Mammary epithelial cell (primary cell): ENCODE data around the gene CCNO.

Experiments
- EZH2 ChIP-seq: IDR thresholded peaks from 2 replicates; pipeline ENCODE4 v1.6.1; 2012; ENCODE audit warnings: low read length, inconsistent platforms, borderline replicate concordance
- TF ChIP-seq, protein P1 (sequence below), 2 donors: IDR thresholded peaks in 1 of 2; conservative IDR thresholded peaks in 1 of 2; 2 replicates each; pipeline ENCODE4 v1.5.1; 2011 to 2012; ENCODE audit warnings: inconsistent platforms in 2 of 2, low read length in 2 of 2, mild to moderate bottlenecking in 2 of 2, control low read depth in 1 of 2, low read depth in 1 of 2; ENCODE audit not compliant: insufficient read depth in 1 of 2; ENCODE audit errors: extremely low read depth in 1 of 2

DNA sequence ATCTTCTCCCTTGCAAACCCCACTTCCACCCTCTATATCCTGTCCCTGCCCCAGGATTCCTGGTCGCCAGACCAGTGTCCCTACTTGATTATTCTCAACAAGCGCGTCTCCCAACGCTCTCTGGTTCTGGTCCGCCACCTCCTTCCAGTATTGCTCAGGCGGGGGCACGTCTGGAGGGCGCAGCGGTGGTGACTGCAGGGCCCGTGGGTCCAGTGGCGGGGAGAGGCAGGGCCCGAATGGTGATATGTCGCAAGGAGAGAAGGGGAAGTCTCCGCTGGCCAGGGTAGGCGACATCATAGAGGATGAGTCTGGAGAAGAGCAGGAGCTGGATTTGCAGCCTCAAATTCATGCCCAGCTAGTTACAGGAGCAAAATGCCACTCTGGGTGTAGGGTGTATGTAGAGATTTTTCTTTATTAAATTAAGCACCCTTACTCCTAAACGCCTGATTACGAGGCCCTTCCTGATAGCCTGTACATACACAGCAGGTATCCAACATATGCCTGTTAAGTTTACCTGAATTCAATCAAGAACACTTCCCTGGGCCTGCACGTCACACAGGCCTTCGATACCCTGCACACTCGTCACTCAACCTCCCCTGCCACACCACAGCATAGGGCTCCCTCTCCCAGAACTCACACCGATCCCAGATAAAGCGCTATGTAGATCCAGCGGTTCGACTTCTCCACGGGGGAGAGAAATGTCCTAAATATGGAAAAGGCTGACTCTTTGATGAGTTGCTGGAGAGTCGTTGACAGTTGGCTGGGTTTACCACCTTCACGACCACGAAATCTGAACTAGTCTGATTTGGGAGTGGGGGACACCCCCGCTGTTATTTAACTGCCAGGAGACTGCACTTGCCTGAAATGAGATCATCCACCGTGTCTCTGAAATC lies 11.1 kb downstream of the CCNO start:
- TF ChIP-seq, protein P1, sequence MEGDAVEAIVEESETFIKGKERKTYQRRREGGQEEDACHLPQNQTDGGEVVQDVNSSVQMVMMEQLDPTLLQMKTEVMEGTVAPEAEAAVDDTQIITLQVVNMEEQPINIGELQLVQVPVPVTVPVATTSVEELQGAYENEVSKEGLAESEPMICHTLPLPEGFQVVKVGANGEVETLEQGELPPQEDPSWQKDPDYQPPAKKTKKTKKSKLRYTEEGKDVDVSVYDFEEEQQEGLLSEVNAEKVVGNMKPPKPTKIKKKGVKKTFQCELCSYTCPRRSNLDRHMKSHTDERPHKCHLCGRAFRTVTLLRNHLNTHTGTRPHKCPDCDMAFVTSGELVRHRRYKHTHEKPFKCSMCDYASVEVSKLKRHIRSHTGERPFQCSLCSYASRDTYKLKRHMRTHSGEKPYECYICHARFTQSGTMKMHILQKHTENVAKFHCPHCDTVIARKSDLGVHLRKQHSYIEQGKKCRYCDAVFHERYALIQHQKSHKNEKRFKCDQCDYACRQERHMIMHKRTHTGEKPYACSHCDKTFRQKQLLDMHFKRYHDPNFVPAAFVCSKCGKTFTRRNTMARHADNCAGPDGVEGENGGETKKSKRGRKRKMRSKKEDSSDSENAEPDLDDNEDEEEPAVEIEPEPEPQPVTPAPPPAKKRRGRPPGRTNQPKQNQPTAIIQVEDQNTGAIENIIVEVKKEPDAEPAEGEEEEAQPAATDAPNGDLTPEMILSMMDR (conservative IDR thresholded peaks at IDR 0.05 in 1 of 2, IDR thresholded peaks at IDR 0.05 in 1 of 2; ENCODE audit: extremely low read depth in 1 of 2, insufficient read depth in 1 of 2, low read depth in 1 of 2, low read length in 2 of 2), result no peak
- TF ChIP-seq EZH2, result no peak
